ENCODE results near the gene PLA2G6. TPM values are rescaled to one million over a fixed set of nuclear protein-coding genes. Genes with fewer than 3 reads are reported as not detected.

PLA2G6 gene
- total and polyA plus RNA-seq, 2 of the 8 experiments (the other 6 are each of a cell fraction or from before 2014, with no cell fraction given), result 13.2 to 21.0 TPM

DNA sequence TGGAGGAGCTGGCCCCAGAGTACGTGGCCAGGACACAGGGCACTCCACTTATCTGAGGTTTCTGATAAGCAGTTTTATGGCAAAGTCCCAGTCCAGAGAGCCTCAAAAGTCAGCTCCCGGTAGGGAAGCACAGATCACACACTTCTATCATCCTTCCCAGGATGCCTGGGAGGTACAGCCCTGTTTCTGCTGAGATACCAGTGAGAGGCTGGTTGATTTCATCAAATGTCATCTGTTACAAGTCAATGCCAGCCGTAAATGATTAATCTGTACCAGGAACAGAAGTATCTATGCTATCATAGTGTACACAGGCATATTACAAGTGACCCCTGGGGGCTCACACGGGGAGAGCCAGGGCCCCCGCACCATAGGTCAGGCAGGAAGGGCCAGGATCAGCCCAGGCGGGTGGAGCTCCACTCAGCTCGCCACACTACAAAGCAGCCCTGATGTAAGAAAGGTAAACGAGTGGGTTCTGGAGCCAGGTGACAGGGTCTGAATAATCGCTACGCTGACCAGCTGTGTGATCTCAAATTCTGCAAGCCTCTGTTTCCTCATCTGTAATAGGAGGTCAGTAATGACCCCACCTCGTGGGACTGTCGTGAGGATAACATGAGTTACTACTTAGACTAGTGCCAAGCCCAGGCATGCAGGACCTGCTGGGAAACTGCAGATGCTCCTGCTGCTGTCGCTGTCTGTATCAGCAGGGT is 17.6 kb downstream of the PLA2G6 start:
- Histone ChIP-seq H4K5ac (ENCODE audit: insufficient read length, low read depth, low read length) (no peak overlapping the region), H3K56ac (replicated peaks; ENCODE audit: insufficient read length, low read depth, low read length) (no peak overlapping the region), H3K9me3 (ENCODE audit: insufficient read depth in 2 of 2, low read depth in 1 of 2, low read length in 1 of 2) (no peaks in the 10 kb centered on the region), H3K23me2 (ENCODE audit: low read depth, low read length) (no peaks in the 10 kb centered on the region), H3K23ac (ENCODE audit: insufficient read length) (no peak overlapping the region), H2BK120ac (replicated peaks; ENCODE audit: low read depth, low read length) (no peak overlapping the region), H3K4ac (replicated peaks; ENCODE audit: insufficient read length, low read depth, low read length) (no peak overlapping the region), H2BK12ac (ENCODE audit: low read depth, low read length) (no peak overlapping the region), H4K20me1 (replicated peaks in 1 of 2; ENCODE audit: control insufficient read depth in 1 of 2, insufficient read depth in 2 of 2, low read length in 2 of 2) (no peaks in the 10 kb centered on the region), H4K91ac (replicated peaks; ENCODE audit: insufficient read length, low read length) (no peak overlapping the region), H3K4me2 (ENCODE audit: insufficient read depth in 1 of 2, low read depth in 2 of 2, low read length in 2 of 2) (no peak overlapping the region), H3K9ac (replicated peaks in 1 of 4; ENCODE audit: extremely low read depth in 1 of 4, low read depth in 3 of 4, low read length in 3 of 4) (no peak overlapping the region), H3K4me1 (replicated peaks in 1 of 4; ENCODE audit: control insufficient read depth in 3 of 4, insufficient read depth in 4 of 4, low read length in 3 of 4) (0 out of 7 replicates have a peak, but pooled peaks cover 0 to 2% (median 0%) of the 10 kb centered on the region in 4 experiments), H3K4me3 (ENCODE audit: extremely low read depth in 1 of 4, insufficient read depth in 2 of 4, low read depth in 3 of 4, low read length in 4 of 4) (no peak overlapping the region), H2BK5ac (ENCODE audit: low read depth, low read length) (peak overlapping the region; percentile 7; the same call in 1 of the 2 replicates), H4K8ac (ENCODE audit: extremely low read depth, insufficient read depth, low read length) (no peak overlapping the region), H2AK5ac (ENCODE audit: low read depth, low read length) (no peak overlapping the region), H3K79me2 (ENCODE audit: control insufficient read depth in 1 of 2, insufficient read depth in 2 of 2, low read length in 2 of 2) (no peaks in the 10 kb centered on the region), H3K36me3 (ENCODE audit: control insufficient read depth in 2 of 4, insufficient read depth in 4 of 4, low read length in 3 of 4) (no peaks in the 10 kb centered on the region), H2BK20ac (ENCODE audit: low read length) (no peak overlapping the region), H3K27ac (ENCODE audit: low read depth, low read length) (no peak overlapping the region), H3K14ac (ENCODE audit: insufficient read length) (no peak overlapping the region), H3K79me1 (ENCODE audit: low read depth, low read length) (no peaks in the 10 kb centered on the region), H2AFZ (ENCODE audit: low read length) (no peak overlapping the region), H2BK15ac (ENCODE audit: low read length) (no peak overlapping the region), H3K27me3 (replicated peaks in 1 of 4; ENCODE audit: control insufficient read depth in 3 of 4, extremely low read depth in 1 of 4, insufficient read depth in 3 of 4, low read length in 3 of 4) (no peaks in the 10 kb centered on the region), H3K18ac (ENCODE audit: extremely low read depth, low read length) (no peak overlapping the region; the same call in 1 of the 2 replicates)
- CTCF ChIA-PET (ENCODE audit: partially characterized antibody), result interaction anchor here (0.8 to 4.6 kb wide), 9 partner anchors 9 to 193 kb away, joined by 3 to 25 read pairs (median 5); no protein-coding TSS in a partner anchor
- 89% methylated on average over 13 of the region's 13 CpGs; no CpG with 5 or more reads in 1 of the 2 experiments for WGBS, 2 experiments (ENCODE audit: extremely low coverage in 1 of 2, insufficient coverage in 1 of 2, insufficient read length in 1 of 2, insufficient replicate concordance in 2 of 2, low coverage in 1 of 2, low lambda C conversion rate in 2 of 2, missing lambda C conversion rate in 1 of 2)
- POLR2A ChIA-PET (ENCODE audit: partially characterized antibody), result interaction anchor here (1.0 to 1.3 kb wide), 2 partner anchors 10 to 15 kb away, joined by 3 read pairs; no protein-coding TSS in a partner anchor
- TF ChIP-seq MAFK (IDR thresholded peaks at IDR 0.05; ENCODE audit: low read depth, low read length), result no peak
- TF ChIP-seq, protein P1, sequence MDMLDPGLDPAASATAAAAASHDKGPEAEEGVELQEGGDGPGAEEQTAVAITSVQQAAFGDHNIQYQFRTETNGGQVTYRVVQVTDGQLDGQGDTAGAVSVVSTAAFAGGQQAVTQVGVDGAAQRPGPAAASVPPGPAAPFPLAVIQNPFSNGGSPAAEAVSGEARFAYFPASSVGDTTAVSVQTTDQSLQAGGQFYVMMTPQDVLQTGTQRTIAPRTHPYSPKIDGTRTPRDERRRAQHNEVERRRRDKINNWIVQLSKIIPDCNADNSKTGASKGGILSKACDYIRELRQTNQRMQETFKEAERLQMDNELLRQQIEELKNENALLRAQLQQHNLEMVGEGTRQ (IDR thresholded peaks at IDR 0.05; ENCODE audit: low read length), result no peak
- no peak for TF ChIP-seq RXRA (IDR thresholded peaks at IDR 0.05; ENCODE audit: insufficient read depth, low read depth, low read length)
- no peak for DNase-seq (ENCODE audit: low read depth in 1 of 2, low spot score in 2 of 2)
- FAIRE-seq, result no peak
